ENCODE data around the gene FYN. TPM values are rescaled to one million over a fixed set of nuclear protein-coding genes. Genes with fewer than 3 reads are reported as not detected.

The FYN gene
- total RNA-seq, 4 donors from 2014 or later = 55.3 to 249 (median 74.3) TPM

- TF ChIP-seq POLR2A (IDR thresholded peaks at IDR 0.05) = no peak
- TF ChIP-seq CTCF (IDR thresholded peaks at IDR 0.05) = no peak
- no peaks in the 10 kb centered on the region for H3K36me3 ChIP-seq
- no peak overlapping the region for H3K4me3 ChIP-seq
- peaks cover 0 to 13% (median 10%) of the 10 kb centered on the region in 4 donors for H3K4me1 ChIP-seq
- H3K27ac ChIP-seq = peak overlapping the region in 1 of 4 donors; percentile 1
- no peaks in the 10 kb centered on the region for H3K27me3 ChIP-seq
- DNase-seq = no peak
- H3K9me3 ChIP-seq = no peaks in the 10 kb centered on the region
Measured at GRCh38 chr6:111810294-111811131, 62.7 kb downstream of the FYN start.

DNA sequence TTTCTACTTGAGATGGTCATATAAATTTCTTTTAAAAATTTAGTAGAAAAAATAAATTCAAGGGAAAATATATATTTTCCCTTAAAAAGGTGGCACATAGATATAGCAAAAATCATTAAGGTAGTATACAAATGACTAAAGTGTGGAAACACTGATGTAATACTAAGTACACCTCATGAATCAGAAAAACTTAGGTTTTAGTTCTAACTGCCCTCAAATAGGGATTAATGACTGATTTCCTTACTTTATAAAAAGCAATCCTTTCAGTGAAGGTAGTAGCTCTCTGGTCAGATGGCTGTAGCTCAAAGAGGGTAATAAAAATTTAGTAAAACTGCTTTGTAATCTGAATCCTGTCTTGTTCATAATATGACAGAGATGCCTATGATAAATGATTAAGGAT, 63.5 kb downstream of the FYN start:
- Histone ChIP-seq H3K36me3 (no peaks in the 10 kb centered on the region), H3K4me1 (peaks cover 0 to 19% (median 12%) of the 10 kb centered on the region in 4 donors), H3K4me3 (no peak overlapping the region), H3K27me3 (no peaks in the 10 kb centered on the region), H3K27ac (no peak overlapping the region), H3K9me3 (no peaks in the 10 kb centered on the region)
- DNase-seq = no peak
- no peak for TF ChIP-seq CTCF (IDR thresholded peaks at IDR 0.05)
- no peak for TF ChIP-seq POLR2A (IDR thresholded peaks at IDR 0.05)

- Histone ChIP-seq H3K4me3 (no peak overlapping the region), H3K36me3 (no peaks in the 10 kb centered on the region), H3K9me3 (no peaks in the 10 kb centered on the region), H3K27me3 (no peaks in the 10 kb centered on the region), H3K27ac (no peak overlapping the region), H3K4me1 (peaks cover 0 to 19% (median 13%) of the 10 kb centered on the region in 4 donors)
- TF ChIP-seq POLR2A (IDR thresholded peaks at IDR 0.05) = no peak
- TF ChIP-seq CTCF (IDR thresholded peaks at IDR 0.05) = no peak
- no peak for DNase-seq
Measured at GRCh38 chr6:111809264-111809663, 64.0 kb downstream of the FYN start.

- Histone ChIP-seq H3K4me3 (no peak overlapping the region), H3K4me1 (peaks cover 0 to 19% (median 14%) of the 10 kb centered on the region in 4 donors), H3K27me3 (no peaks in the 10 kb centered on the region), H3K9me3 (no peaks in the 10 kb centered on the region), H3K27ac (no peak overlapping the region), H3K36me3 (no peaks in the 10 kb centered on the region)
- TF ChIP-seq CTCF (IDR thresholded peaks at IDR 0.05) (no peak), POLR2A (IDR thresholded peaks at IDR 0.05) (no peak)
- no peak for DNase-seq
Measured at GRCh38 chr6:111808493-111808892, 64.8 kb downstream of the FYN start.

DNA sequence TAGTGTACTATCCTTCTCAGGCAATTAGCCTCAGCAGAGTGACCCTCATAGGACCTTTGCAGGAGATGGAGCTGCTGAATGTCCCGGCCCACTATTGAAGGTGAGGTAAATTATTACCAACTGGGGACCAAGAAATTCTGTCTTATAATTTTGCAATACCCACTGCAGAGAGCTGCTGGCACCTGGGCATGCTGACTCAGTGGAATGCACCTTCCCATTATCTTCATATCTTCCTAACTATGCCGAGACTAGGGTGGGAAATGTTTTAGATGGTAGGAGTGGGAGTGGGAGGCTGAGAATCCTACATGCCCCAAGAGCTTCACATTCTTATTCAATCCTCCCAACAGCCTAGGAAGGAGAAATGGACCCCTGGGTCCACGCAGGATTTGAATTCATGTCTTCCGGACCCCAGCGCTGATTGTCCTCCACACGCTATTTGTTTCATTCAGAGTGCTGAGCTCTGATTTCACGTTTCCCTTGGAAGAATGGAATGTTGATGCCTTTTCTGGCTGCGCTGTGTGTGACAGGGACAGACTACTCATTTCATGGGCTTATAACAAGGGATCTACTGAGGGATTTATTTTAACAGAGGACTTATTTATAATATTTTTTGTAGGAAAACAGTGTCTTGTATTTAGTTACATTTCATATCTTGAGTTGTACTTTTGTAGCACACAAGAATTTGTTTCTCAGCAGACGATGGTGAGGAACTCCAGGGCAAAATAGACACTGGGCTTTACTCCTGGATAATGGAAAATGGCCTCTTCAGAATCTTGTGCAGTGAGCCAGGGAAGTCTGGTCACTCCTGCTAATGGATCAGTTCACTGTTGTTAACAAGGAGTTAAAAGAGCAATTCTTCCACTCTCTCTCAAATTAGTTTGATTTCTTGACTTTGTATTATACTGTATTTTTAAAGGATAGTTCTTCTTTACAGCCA, 66.4 kb downstream of the FYN start:
- no peaks in the 10 kb centered on the region for H3K36me3 ChIP-seq
- DNase-seq = no peak
- TF ChIP-seq CTCF (IDR thresholded peaks at IDR 0.05) (no peak), POLR2A (IDR thresholded peaks at IDR 0.05) (no peak)
- H3K4me3 ChIP-seq = no peak overlapping the region
- H3K27ac ChIP-seq = peak overlapping the region; percentile 55 to 79 (median 70)
- no peaks in the 10 kb centered on the region for H3K27me3 ChIP-seq
- H3K4me1 ChIP-seq = peaks cover 0 to 19% (median 14%) of the 10 kb centered on the region in 4 donors
- H3K9me3 ChIP-seq = no peaks in the 10 kb centered on the region
